COLO668 (cell line): ENCODE data around the gene CAP2.

ENCODE experiments used
- DNase-seq: peaks from one replicate; lab custom pipeline; 2025; ENCODE audit not compliant: unreplicated experiment; lab: John Stamatoyannopoulos, UW

CAP2 gene

GRCh38 chr6:17473554-17473953 lies 80.2 kb downstream of the CAP2 start:
- DNase-seq, result peak; percentile 38

GRCh38 chr6:17474289-17474688 lies 80.9 kb downstream of the CAP2 start:
- DNase-seq, result no peak

- no peak for DNase-seq
Observed at GRCh38 chr6:17475606-17476244, 82.3 kb downstream of the CAP2 start.

GRCh38 chr6:17476511-17476910 lies 83.1 kb downstream of the CAP2 start:
- DNase-seq, result no peak

- DNase-seq, result no peak
Observed at GRCh38 chr6:17477356-17477755, 84.0 kb downstream of the CAP2 start.

GRCh38 chr6:17478223-17478907 lies 85.0 kb downstream of the CAP2 start:
- DNase-seq, result no peak

GRCh38 chr6:17478946-17479345 lies 85.6 kb downstream of the CAP2 start:
- no peak for DNase-seq

- DNase-seq, result no peak
Observed at GRCh38 chr6:17480476-17480875, 87.1 kb downstream of the CAP2 start.

GRCh38 chr6:17482711-17483110 lies 89.3 kb downstream of the CAP2 start:
- no peak for DNase-seq

- no peak for DNase-seq
Observed at GRCh38 chr6:17483391-17484016, 90.1 kb downstream of the CAP2 start.

- peak; percentile 82 for DNase-seq
Observed at GRCh38 chr6:17484201-17484849, 90.9 kb downstream of the CAP2 start.

GRCh38 chr6:17485181-17485580 lies 91.8 kb downstream of the CAP2 start:
- peak; percentile 22 for DNase-seq

GRCh38 chr6:17485946-17486345 lies 92.6 kb downstream of the CAP2 start:
- no peak for DNase-seq

- no peak for DNase-seq
Observed at GRCh38 chr6:17486680-17487079, 93.3 kb downstream of the CAP2 start.

GRCh38 chr6:17490724-17491123 lies 97.3 kb downstream of the CAP2 start:
- peak; percentile 15 for DNase-seq

- DNase-seq, result no peak
Observed at GRCh38 chr6:17491416-17492142, 98.2 kb downstream of the CAP2 start.

GRCh38 chr6:17492350-17492749 lies 99.0 kb downstream of the CAP2 start:
- no peak for DNase-seq

- no peak for DNase-seq
Observed at GRCh38 chr6:17493286-17493685, 99.9 kb downstream of the CAP2 start.

- DNase-seq, result no peak
Observed at GRCh38 chr6:17494177-17494576, 100.8 kb downstream of the CAP2 start.

GRCh38 chr6:17494919-17495318 lies 101.5 kb downstream of the CAP2 start:
- DNase-seq, result no peak

- no peak for DNase-seq
Observed at GRCh38 chr6:17497535-17498095, 104.2 kb downstream of the CAP2 start.
